ENCODE results near the gene NIT1. TPM values are rescaled to one million over a fixed set of nuclear protein-coding genes. Genes with fewer than 3 reads are reported as not detected.
A peak's percentile ranks its signal among the peaks of the same experiment; 100 is the strongest.

NIT1 gene
- total and polyA plus RNA-seq, 2 donors (not counting 1 experiment from before 2014, with no cell fraction given), result 53.5 to 61.0 TPM

- ATAC-seq (ENCODE audit: low read depth), result no peak
- H3K79me2 ChIP-seq (ENCODE audit: control insufficient read depth, insufficient read depth, low read length), result peaks cover 11% of the 10 kb centered on the region
- peak overlapping the region; percentile 99 for H3K27ac Mint-ChIP-seq
- POLR2A ChIA-PET, result interaction anchor here (0.5 to 2.2 kb wide), 11 partner anchors 9 to 177 kb away, joined by 3 to 12 read pairs (median 4); partner anchors contain the start of genes B4GALT3, UFC1 and USF1
- no peaks in the 10 kb centered on the region for H3K9me3 ChIP-seq (ENCODE audit: control extremely low read depth in 1 of 3, control insufficient read depth in 2 of 3, insufficient read depth in 1 of 3, low read length in 2 of 3)
- intact Hi-C loops (cut with micrococcal nuclease), result loop anchor here (1.0 to 2.0 kb wide), 7 partner anchors 10 to 58 kb away; partner anchors contain the start of genes B4GALT3, DEDD, NDUFS2 and NIT1
- peak overlapping the region; percentile 89 to 92 for H3K27ac ChIP-seq (ENCODE audit: low read length in 2 of 2)
- WGBS (ENCODE audit: insufficient coverage), result 15% methylated on average over 29 of the region's 33 CpGs
- peak overlapping the region; percentile 78 for H3K9ac ChIP-seq (ENCODE audit: low read length)
- H3K27me3 ChIP-seq (replicated peaks in 1 of 4; ENCODE audit: control extremely low read depth in 1 of 4, control insufficient read depth in 3 of 4, insufficient read depth in 4 of 4, low read length in 3 of 4), result no peaks in the 10 kb centered on the region
- H3K4me3 ChIP-seq (ENCODE audit: control extremely low read depth in 1 of 5, extremely low read depth in 1 of 5, insufficient read depth in 1 of 5, low read depth in 2 of 5, low read length in 4 of 5), result peak overlapping the region; percentile 48 to 82 (median 69)
- no peaks in the 10 kb centered on the region for H3K9me3 Mint-ChIP-seq (ENCODE audit: insufficient read depth)
- CTCF ChIA-PET, result interaction anchor here (0.6 to 4.8 kb wide), 28 partner anchors 9 to 216 kb away, joined by 3 to 47 read pairs (median 6); partner anchors contain the start of genes ADAMTS4, B4GALT3, DEDD and NDUFS2
- peaks cover 14 to 22% of the 10 kb centered on the region in 2 donors for H3K4me1 ChIP-seq (ENCODE audit: control insufficient read depth in 2 of 2, insufficient read depth in 2 of 2, low read length in 2 of 2)
- no peak for TF ChIP-seq EZH2 (IDR thresholded peaks at IDR 0.05; ENCODE audit: borderline replicate concordance, insufficient read depth, low read depth, low read length, poor library complexity, severe bottlenecking)
- no peak for TF ChIP-seq CTCF (IDR thresholded peaks at IDR 0.05)
- peak overlapping the region; percentile 95 for H2AFZ ChIP-seq (ENCODE audit: insufficient read depth, low read depth, low read length, poor library complexity, severe bottlenecking)
- peaks cover 40% of the 10 kb centered on the region for H3K4me1 Mint-ChIP-seq
- H3K36me3 ChIP-seq (replicated peaks in 1 of 2; ENCODE audit: control extremely low read depth in 1 of 2, control insufficient read depth in 1 of 2, extremely low read depth in 1 of 2, insufficient read depth in 2 of 2, low read length in 1 of 2), result peaks cover 0 to 47% of the 10 kb centered on the region in 2 experiments
- peak overlapping the region; percentile 95 for H3K4me2 ChIP-seq (replicated peaks; ENCODE audit: low read depth, low read length, poor library complexity, severe bottlenecking)
- H3K27me3 Mint-ChIP-seq, result no peaks in the 10 kb centered on the region
- H3K4me3 Mint-ChIP-seq, result peak overlapping the region; percentile 91
- peaks cover under 1% of the 10 kb centered on the region for H4K20me1 ChIP-seq (ENCODE audit: control insufficient read depth, insufficient read depth, low read length, poor library complexity, severe bottlenecking)
- DNase-seq, result no peak
Observed at GRCh38 chr1:161166669-161167548, 49.0 kb downstream of the NIT1 start.
